PC-3 (cell line): ENCODE results near the gene C11orf58.

Experiments used
- EZH2 ChIP-seq: fragments of 300-600 bp; sonication (generic); IDR thresholded peaks from one replicate; pipeline ENCODE4 v1.6.1; 2017; ENCODE audit warnings: antibody characterized with exemption, mild to moderate bottlenecking, low read length; ENCODE audit not compliant: unreplicated experiment
- EZH2phosphoT487 ChIP-seq: fragments of 300-600 bp; sonication (generic); IDR thresholded peaks from 2 replicates; pipeline ENCODE4 v1.6.1; 2018; ENCODE audit warnings: mild to moderate bottlenecking, antibody characterized with exemption, low read length, borderline replicate concordance
- TF ChIP-seq, protein P1 (sequence below): fragments of 300-600 bp; sonication (generic); conservative IDR thresholded peaks from 2 replicates; pipeline ENCODE4 v1.5.1; 2017; ENCODE audit warnings: antibody characterized with exemption, low read depth, mild to moderate bottlenecking, low read length

DNA sequence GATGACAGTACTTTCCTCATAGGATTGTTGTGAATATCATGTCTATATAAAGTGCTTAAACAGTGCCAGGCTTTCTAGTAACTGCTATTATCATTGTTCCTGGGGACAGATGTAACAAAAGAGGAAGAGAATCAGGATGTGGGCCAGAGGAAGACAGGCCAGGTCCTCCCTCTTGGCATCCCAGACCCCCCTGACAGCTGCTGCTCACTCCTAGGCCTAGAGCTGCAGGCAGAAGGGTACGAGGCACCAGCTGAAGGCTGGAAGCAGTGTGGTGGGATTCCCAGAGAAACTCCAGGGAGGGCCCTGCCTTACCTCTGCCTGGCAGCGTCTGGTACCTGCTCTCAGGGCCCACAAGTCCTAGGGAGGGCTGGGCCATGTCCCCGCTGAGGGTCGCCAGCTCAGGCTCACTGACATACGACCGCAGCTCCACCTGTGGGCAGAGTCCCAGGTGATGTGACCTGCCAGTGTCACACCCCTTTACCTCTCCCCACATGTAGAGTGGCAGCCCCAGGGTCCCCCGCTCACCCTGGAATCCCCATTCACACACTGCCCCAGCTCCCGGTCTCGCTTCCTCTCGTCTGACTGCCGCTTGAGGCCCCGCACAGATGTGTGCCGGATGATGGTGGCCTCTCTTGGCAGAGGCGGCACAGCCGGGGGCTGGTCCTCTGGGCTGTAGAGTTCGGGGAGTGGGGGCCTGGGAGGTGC, 52.2 kb downstream of the C11orf58 start:
- TF ChIP-seq, protein P1, sequence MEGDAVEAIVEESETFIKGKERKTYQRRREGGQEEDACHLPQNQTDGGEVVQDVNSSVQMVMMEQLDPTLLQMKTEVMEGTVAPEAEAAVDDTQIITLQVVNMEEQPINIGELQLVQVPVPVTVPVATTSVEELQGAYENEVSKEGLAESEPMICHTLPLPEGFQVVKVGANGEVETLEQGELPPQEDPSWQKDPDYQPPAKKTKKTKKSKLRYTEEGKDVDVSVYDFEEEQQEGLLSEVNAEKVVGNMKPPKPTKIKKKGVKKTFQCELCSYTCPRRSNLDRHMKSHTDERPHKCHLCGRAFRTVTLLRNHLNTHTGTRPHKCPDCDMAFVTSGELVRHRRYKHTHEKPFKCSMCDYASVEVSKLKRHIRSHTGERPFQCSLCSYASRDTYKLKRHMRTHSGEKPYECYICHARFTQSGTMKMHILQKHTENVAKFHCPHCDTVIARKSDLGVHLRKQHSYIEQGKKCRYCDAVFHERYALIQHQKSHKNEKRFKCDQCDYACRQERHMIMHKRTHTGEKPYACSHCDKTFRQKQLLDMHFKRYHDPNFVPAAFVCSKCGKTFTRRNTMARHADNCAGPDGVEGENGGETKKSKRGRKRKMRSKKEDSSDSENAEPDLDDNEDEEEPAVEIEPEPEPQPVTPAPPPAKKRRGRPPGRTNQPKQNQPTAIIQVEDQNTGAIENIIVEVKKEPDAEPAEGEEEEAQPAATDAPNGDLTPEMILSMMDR = no peak
- no peak for TF ChIP-seq EZH2
- no peak for TF ChIP-seq EZH2phosphoT487
